T-helper 2 cell treated with Interferon-gamma antibody and Interleukin-4, amounts not matched to agents 5 μg/mL and 100 μg/mL, for 36 hours (primary cell): ENCODE results near the gene RAB21.
A peak's percentile ranks its signal among the peaks of the same experiment; 100 is the strongest.
"Not testable (repeated sequence)": the region's sequence is repeated elsewhere in the genome, so short reads cannot be mapped to it uniquely, and the experiment has no call there.

Experiments used
- DNase-seq: peaks from one replicate; pipeline ENCODE4 v3.0.0; 2021; ENCODE audit warnings: low spot score
- H3K27ac Mint-ChIP-seq: one replicate; pipeline ENCODE4 v1.8.0; 2021; ENCODE audit warnings: mild to moderate bottlenecking, mixed read lengths
- H3K27me3 Mint-ChIP-seq: one replicate; pipeline ENCODE4 v1.8.0; 2021; ENCODE audit warnings: low read depth, mixed read lengths
- H3K36me3 Mint-ChIP-seq: one replicate; pipeline ENCODE4 v1.8.0; 2021; ENCODE audit warnings: low read depth, mixed read lengths
- H3K4me1 Mint-ChIP-seq: one replicate; pipeline ENCODE4 v1.8.0; 2021; ENCODE audit warnings: low read depth, mixed read lengths
- H3K4me3 Mint-ChIP-seq: one replicate; pipeline ENCODE4 v1.8.0; 2022; ENCODE audit warnings: mild to moderate bottlenecking, moderate library complexity, mixed read lengths
- H3K9me3 Mint-ChIP-seq: one replicate; pipeline ENCODE4 v1.8.0; 2021; ENCODE audit warnings: mixed read lengths

Gene RAB21

GRCh38 chr12:71737197-71737596 lies 17.5 kb upstream of the RAB21 start:
- Mint-ChIP-seq H3K36me3 (no peaks in the 10 kb centered on the region), H3K4me1 (no peaks in the 10 kb centered on the region), H3K27ac (no peak overlapping the region), H3K4me3 (no peak overlapping the region), H3K9me3 (no peaks in the 10 kb centered on the region), H3K27me3 (peaks cover 7% of the 10 kb centered on the region)
- no peak for DNase-seq

GRCh38 chr12:71742998-71743397 lies 11.7 kb upstream of the RAB21 start:
- no peak overlapping the region for H3K27ac Mint-ChIP-seq
- DNase-seq = no peak
- no peaks in the 10 kb centered on the region for H3K4me1 Mint-ChIP-seq
- H3K27me3 Mint-ChIP-seq = peaks cover 16% of the 10 kb centered on the region
- H3K36me3 Mint-ChIP-seq = no peaks in the 10 kb centered on the region
- no peaks in the 10 kb centered on the region for H3K9me3 Mint-ChIP-seq
- no peak overlapping the region for H3K4me3 Mint-ChIP-seq

- DNase-seq = no peak
- Mint-ChIP-seq H3K4me3 (no peak overlapping the region), H3K4me1 (no peaks in the 10 kb centered on the region), H3K27me3 (peaks cover 33% of the 10 kb centered on the region), H3K36me3 (no peaks in the 10 kb centered on the region), H3K9me3 (no peaks in the 10 kb centered on the region), H3K27ac (no peak overlapping the region)
These were observed 10.0 kb upstream of the RAB21 start for GRCh38 chr12:71744522-71745300.

- no peak overlapping the region for H3K27ac Mint-ChIP-seq
- no peaks in the 10 kb centered on the region for H3K4me1 Mint-ChIP-seq
- H3K36me3 Mint-ChIP-seq = no peaks in the 10 kb centered on the region
- peak; percentile 21 for DNase-seq
- H3K27me3 Mint-ChIP-seq = peaks cover 46% of the 10 kb centered on the region
- no peaks in the 10 kb centered on the region for H3K9me3 Mint-ChIP-seq
- H3K4me3 Mint-ChIP-seq = no peak overlapping the region
These were observed 7.6 kb upstream of the RAB21 start for GRCh38 chr12:71746974-71747611.

GRCh38 chr12:71748081-71748850 lies 6.4 kb upstream of the RAB21 start:
- no peaks in the 10 kb centered on the region for H3K4me1 Mint-ChIP-seq
- no peak overlapping the region for H3K4me3 Mint-ChIP-seq
- H3K27me3 Mint-ChIP-seq = peaks cover 50% of the 10 kb centered on the region
- no peak overlapping the region for H3K27ac Mint-ChIP-seq
- no peak for DNase-seq
- no peaks in the 10 kb centered on the region for H3K9me3 Mint-ChIP-seq
- H3K36me3 Mint-ChIP-seq = no peaks in the 10 kb centered on the region

GRCh38 chr12:71749666-71750065 lies 5.0 kb upstream of the RAB21 start:
- DNase-seq = no peak
- no peaks in the 10 kb centered on the region for H3K9me3 Mint-ChIP-seq

GRCh38 chr12:71752891-71753290 lies 1.8 kb upstream of the RAB21 start:
- Mint-ChIP-seq H3K9me3 (no peaks in the 10 kb centered on the region), H3K27ac (no peak overlapping the region), H3K4me1 (peaks cover 22% of the 10 kb centered on the region), H3K4me3 (no peak overlapping the region), H3K27me3 (peaks cover 43% of the 10 kb centered on the region), H3K36me3 (peaks cover 23% of the 10 kb centered on the region)
- DNase-seq = no peak

More at GRCh38 chr12:71749666-71750065, 5.0 kb upstream of the RAB21 start:
- H3K4me1 Mint-ChIP-seq = peaks cover 8% of the 10 kb centered on the region
- no peak overlapping the region for H3K27ac Mint-ChIP-seq
- H3K36me3 Mint-ChIP-seq = no peaks in the 10 kb centered on the region
- no peak overlapping the region for H3K4me3 Mint-ChIP-seq
- H3K27me3 Mint-ChIP-seq = peaks cover 50% of the 10 kb centered on the region

DNA sequence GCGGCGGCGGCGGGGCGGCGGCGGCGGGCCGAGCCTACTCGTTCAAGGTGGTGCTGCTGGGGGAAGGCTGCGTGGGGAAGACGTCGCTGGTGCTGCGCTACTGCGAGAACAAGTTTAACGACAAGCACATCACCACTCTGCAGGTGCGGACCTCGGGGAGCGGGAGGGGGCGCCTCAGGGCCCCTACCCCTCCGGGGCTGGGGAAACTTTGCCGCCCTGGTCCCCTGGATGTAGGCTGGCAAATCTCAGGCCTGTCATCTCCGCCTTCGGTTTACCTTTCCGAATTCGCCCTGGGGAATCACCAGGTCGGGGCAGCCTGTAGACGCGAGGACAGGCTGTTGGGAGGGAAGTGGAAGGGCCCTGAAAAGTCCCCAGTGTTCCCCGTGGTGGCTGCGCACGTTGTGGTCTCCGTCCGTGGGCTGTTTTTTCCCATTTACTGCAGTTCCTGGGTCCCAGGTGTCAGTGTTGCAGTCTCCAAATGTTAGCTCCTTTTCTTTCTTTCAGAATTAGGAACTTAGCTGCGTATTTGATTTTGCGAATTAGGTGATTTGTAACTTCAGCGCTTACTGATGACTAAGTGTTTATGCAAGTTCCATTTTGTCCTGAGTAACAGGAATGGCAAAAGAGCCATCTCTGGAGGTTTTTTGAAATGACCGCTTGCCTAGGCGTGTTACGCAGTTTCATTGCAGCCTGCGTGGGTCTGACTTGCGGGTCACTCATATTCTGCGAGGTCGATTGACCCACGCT lies 656 bp downstream of the RAB21 start:
- Mint-ChIP-seq H3K9me3 (peaks cover 23% of the 10 kb centered on the region), H3K4me1 (peaks cover 22% of the 10 kb centered on the region), H3K4me3 (peak overlapping the region; percentile 95), H3K27ac (peak overlapping the region; percentile 95), H3K27me3 (peaks cover 19% of the 10 kb centered on the region), H3K36me3 (peaks cover 47% of the 10 kb centered on the region)
- DNase-seq = peak; percentile 63

DNA sequence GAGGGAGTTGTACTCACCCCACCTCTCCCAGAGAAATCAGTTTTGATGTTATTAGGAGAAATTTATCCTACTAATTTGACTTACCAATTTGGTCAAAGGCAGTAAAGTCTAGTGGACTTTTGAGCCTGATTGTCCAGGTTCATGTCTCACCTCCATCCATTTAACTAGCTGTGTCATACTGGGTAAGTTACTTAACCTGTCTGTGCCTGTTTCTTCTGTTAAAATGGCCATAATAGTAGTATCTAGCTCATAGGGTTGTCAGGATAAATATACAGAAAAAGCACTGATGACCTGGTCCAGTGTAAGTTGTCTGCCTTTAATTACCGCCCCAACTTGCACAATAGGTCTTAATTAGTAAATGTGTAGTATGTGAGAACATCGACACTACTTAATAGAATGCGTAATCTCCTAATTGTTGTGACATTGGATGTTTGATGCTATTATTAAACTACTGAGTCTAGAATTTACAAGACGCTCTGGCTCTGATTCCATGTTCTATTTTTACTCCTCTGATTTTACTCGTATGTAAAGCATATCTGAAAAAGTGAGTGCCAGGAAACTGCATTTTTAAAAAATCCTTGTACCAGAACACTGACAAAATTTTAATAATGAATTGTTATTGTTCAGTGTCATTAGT lies 1.5 kb downstream of the RAB21 start:
- no peak for DNase-seq
- H3K4me1 Mint-ChIP-seq = peaks cover 22% of the 10 kb centered on the region
- H3K36me3 Mint-ChIP-seq = peaks cover 55% of the 10 kb centered on the region
- H3K9me3 Mint-ChIP-seq = peaks cover 30% of the 10 kb centered on the region
- H3K27ac Mint-ChIP-seq = peak overlapping the region; percentile 95
- H3K4me3 Mint-ChIP-seq = peak overlapping the region; percentile 95
- peaks cover 13% of the 10 kb centered on the region for H3K27me3 Mint-ChIP-seq

GRCh38 chr12:71759941-71760340 lies 5.3 kb downstream of the RAB21 start:
- no peak for DNase-seq
- peaks cover 73% of the 10 kb centered on the region for H3K36me3 Mint-ChIP-seq
- H3K27me3 Mint-ChIP-seq = no peaks in the 10 kb centered on the region
- H3K4me3 Mint-ChIP-seq = no peak overlapping the region
- no peak overlapping the region for H3K27ac Mint-ChIP-seq
- peaks cover 14% of the 10 kb centered on the region for H3K4me1 Mint-ChIP-seq
- H3K9me3 Mint-ChIP-seq = peaks cover 41% of the 10 kb centered on the region

GRCh38 chr12:71760471-71760870 lies 5.8 kb downstream of the RAB21 start:
- H3K27ac Mint-ChIP-seq = no peak overlapping the region
- no peak for DNase-seq
- H3K4me1 Mint-ChIP-seq = peaks cover 14% of the 10 kb centered on the region
- peaks cover 77% of the 10 kb centered on the region for H3K36me3 Mint-ChIP-seq
- H3K4me3 Mint-ChIP-seq = no peak overlapping the region
- peaks cover 46% of the 10 kb centered on the region for H3K9me3 Mint-ChIP-seq
- H3K27me3 Mint-ChIP-seq = no peaks in the 10 kb centered on the region

- Mint-ChIP-seq H3K36me3 (peaks cover 72% of the 10 kb centered on the region), H3K9me3 (peaks cover 47% of the 10 kb centered on the region)
- not testable (repeated sequence) for DNase-seq, H3K27me3 Mint-ChIP-seq, H3K4me3 Mint-ChIP-seq, H3K27ac Mint-ChIP-seq, H3K4me1 Mint-ChIP-seq
These were observed 6.7 kb downstream of the RAB21 start for GRCh38 chr12:71761354-71761753.

GRCh38 chr12:71763677-71764379 lies 9.2 kb downstream of the RAB21 start:
- Mint-ChIP-seq H3K27me3 (no peaks in the 10 kb centered on the region), H3K9me3 (peaks cover 39% of the 10 kb centered on the region), H3K36me3 (peaks cover 56% of the 10 kb centered on the region), H3K27ac (no peak overlapping the region), H3K4me1 (peaks cover 8% of the 10 kb centered on the region), H3K4me3 (no peak overlapping the region)
- DNase-seq = no peak
